MCF 10A (cell line): ENCODE measurements around the gene ATP6AP1. TPM values are rescaled to one million over a fixed set of nuclear protein-coding genes. Genes with fewer than 3 reads are reported as not detected.

Experiments
- BruUV-seq: library from RNA; stranded (reverse); fragments of 400-500 nt; replicated peaks from 2 replicates; lab custom pipeline; 2021; lab: Mats Ljungman, UMichigan
- CTCF ChIA-PET: fragments of 300-600 bp; sonication (Branson Sonifier 250); formaldehyde crosslinking; extraction: SDS; loops from one replicate; lab custom pipeline; 2021; ENCODE audit warnings: antibody characterized with exemption, inconsistent platforms; lab: Yijun Ruan, JAX
- POLR2A ChIA-PET: fragments of 300-600, 350-650 bp; sonication (Branson Sonifier 250); formaldehyde crosslinking; extraction: SDS; loops from one replicate; lab custom pipeline; 2020; ENCODE audit warnings: antibody characterized with exemption, inconsistent platforms; lab: Yijun Ruan, JAX
- DNase-seq: peaks from one replicate; pipeline ENCODE4 v3.0.0-alpha.2; 2018; ENCODE audit not compliant: unreplicated experiment
- H3K27ac Mint-ChIP-seq: one replicate; pipeline ENCODE4 v1.8.0; 2022; ENCODE audit warnings: mild to moderate bottlenecking, low read depth, mixed read lengths; ENCODE audit not compliant: unreplicated experiment
- H3K27me3 Mint-ChIP-seq: one replicate; pipeline ENCODE4 v1.8.0; 2022; ENCODE audit warnings: mixed read lengths; ENCODE audit not compliant: insufficient read depth, unreplicated experiment
- H3K36me3 Mint-ChIP-seq: one replicate; pipeline ENCODE4 v1.8.0; 2022; ENCODE audit warnings: mild to moderate bottlenecking, moderate library complexity, mixed read lengths; ENCODE audit not compliant: insufficient read depth, unreplicated experiment
- H3K4me1 Mint-ChIP-seq: one replicate; pipeline ENCODE4 v1.8.0; 2022; ENCODE audit warnings: mixed read lengths; ENCODE audit not compliant: insufficient read depth, unreplicated experiment
- H3K4me3 Mint-ChIP-seq: one replicate; pipeline ENCODE4 v1.8.0; 2022; ENCODE audit warnings: mild to moderate bottlenecking, moderate library complexity, mixed read lengths; ENCODE audit not compliant: unreplicated experiment
- H3K9me3 Mint-ChIP-seq: one replicate; pipeline ENCODE4 v1.8.0; 2022; ENCODE audit warnings: mixed read lengths; ENCODE audit not compliant: unreplicated experiment
- CTCF ChIP-seq: fragments of 200-600 bp; IDR thresholded peaks from one replicate; pipeline ENCODE4 v1.8.0; 2022; ENCODE audit warnings: antibody characterized with exemption, mild to moderate bottlenecking; ENCODE audit not compliant: unreplicated experiment
- intact Hi-C: fragments of 100-400 bp; cut with micrococcal nuclease; formaldehyde crosslinking; loops from 2 replicates; pipeline ENCODE4 v1.14.1; 2022
- total RNA-seq: library from RNA; stranded (reverse); gene quantifications from 2 replicates; pipeline ENCODE4 v1.2.3, GENCODE V29; 2022

Gene ATP6AP1
- total RNA-seq, 1 experiment from 2014 or later: 48.7 TPM

- no peaks in the 10 kb centered on the region for H3K9me3 Mint-ChIP-seq
- POLR2A ChIA-PET: no interaction called here
- CTCF ChIA-PET: no interaction called here
- intact Hi-C loops: no loop called here
- H3K4me1 Mint-ChIP-seq: peaks cover under 1% of the 10 kb centered on the region
- BruUV-seq: no TSS peak
- H3K36me3 Mint-ChIP-seq: peaks cover 22% of the 10 kb centered on the region
- no peak for DNase-seq
- no peak for TF ChIP-seq CTCF
- H3K27ac Mint-ChIP-seq: no peak overlapping the region
- H3K4me3 Mint-ChIP-seq: no peak overlapping the region
- peaks cover 3% of the 10 kb centered on the region for H3K27me3 Mint-ChIP-seq
These were observed 38.4 kb downstream of the ATP6AP1 start for GRCh38 chrX:154466907-154467306.

- Mint-ChIP-seq H3K4me1 (no peaks in the 10 kb centered on the region), H3K27ac (no peak overlapping the region), H3K27me3 (no peaks in the 10 kb centered on the region), H3K9me3 (no peaks in the 10 kb centered on the region), H3K36me3 (peaks cover 28% of the 10 kb centered on the region), H3K4me3 (no peak overlapping the region)
- intact Hi-C loops: no loop called here
- no peak for DNase-seq
- CTCF ChIA-PET: no interaction called here
- POLR2A ChIA-PET: no interaction called here
- no peak for TF ChIP-seq CTCF
- no TSS peak for BruUV-seq
These were observed 39.1 kb downstream of the ATP6AP1 start for GRCh38 chrX:154467556-154467955.

- CTCF ChIA-PET: no interaction called here
These were observed 39.7 kb downstream of the ATP6AP1 start for GRCh38 chrX:154468217-154468616.

GRCh38 chrX:154469114-154469513 is 40.6 kb downstream of the ATP6AP1 start:
- Mint-ChIP-seq H3K9me3 (no peaks in the 10 kb centered on the region), H3K4me3 (no peak overlapping the region), H3K36me3 (peaks cover 35% of the 10 kb centered on the region), H3K4me1 (no peaks in the 10 kb centered on the region), H3K27ac (no peak overlapping the region), H3K27me3 (peaks cover 13% of the 10 kb centered on the region)
- TF ChIP-seq CTCF: no peak
- ChIA-PET CTCF (interaction anchor here (0.7 kb wide), 1 partner anchor 58 kb away, joined by 3 read pairs; no protein-coding TSS in a partner anchor), POLR2A (interaction anchor here (1.4 kb wide), 1 partner anchor 9 kb away, joined by 3 read pairs; no protein-coding TSS in a partner anchor)
- no TSS peak for BruUV-seq
- no peak for DNase-seq
- intact Hi-C loops: no loop called here

More at GRCh38 chrX:154468217-154468616, 39.7 kb downstream of the ATP6AP1 start:
- POLR2A ChIA-PET: interaction anchor here (1.4 kb wide), 1 partner anchor 9 kb away, joined by 3 read pairs; no protein-coding TSS in a partner anchor
- Mint-ChIP-seq H3K9me3 (no peaks in the 10 kb centered on the region), H3K27ac (no peak overlapping the region), H3K36me3 (peaks cover 30% of the 10 kb centered on the region), H3K4me1 (no peaks in the 10 kb centered on the region), H3K4me3 (no peak overlapping the region), H3K27me3 (peaks cover 6% of the 10 kb centered on the region)
- intact Hi-C loops: no loop called here
- no TSS peak for BruUV-seq
- DNase-seq: no peak
- TF ChIP-seq CTCF: no peak
